B cell (primary cell): ENCODE measurements around the gene ZCCHC7. TPM values are rescaled to one million over a fixed set of nuclear protein-coding genes. Genes with fewer than 3 reads are reported as not detected.

Source experiments
- ATAC-seq: fragments of 200-7000 bp; cut with Tn5 transposase; one replicate; pipeline ENCODE4 v1.10.0; 2021; ENCODE audit warnings: low read depth, mild to moderate bottlenecking, moderate number of reproducible peaks, moderate library complexity
- CTCF ChIA-PET: fragments of 350-600 bp; sonication (Branson Sonifier 250); formaldehyde crosslinking; loops from one replicate; lab custom pipeline; 2021; ENCODE audit warnings: antibody characterized with exemption, inconsistent platforms; lab: Charles Lee
- POLR2A ChIA-PET: fragments of 350-600 bp; sonication (Branson Sonifier 250); formaldehyde crosslinking; loops from one replicate; lab custom pipeline; 2021; ENCODE audit warnings: antibody characterized with exemption; lab: Charles Lee
- DNase-seq: peaks from one replicate; pipeline ENCODE4 v3.0.0; 2013
- H2AFZ ChIP-seq: 2 replicates; pipeline ENCODE4 v1.6.1; 2012; ENCODE audit warnings: mild to moderate bottlenecking, low read depth, low read length; ENCODE audit not compliant: insufficient read depth, poor library complexity, severe bottlenecking
- H3K27ac ChIP-seq, 2 donors: 1 replicate in 1 of 2; 2 replicates in 1 of 2; pipeline ENCODE4 v1.5.1; 2012 to 2013; ENCODE audit warnings: low read length in 2 of 2, mild to moderate bottlenecking in 2 of 2, moderate library complexity in 1 of 2
- H3K27me3 ChIP-seq, 4 experiments: fragments of 200-600 bp in 1 of 4; sonication (generic) in 1 of 4; replicated peaks in 1 of 4; 1 replicate in 2 of 4; 2 replicates in 2 of 4; pipeline versions ENCODE4 v1.6.1 to v1.7.0; 2013 to 2016; ENCODE audit warnings: low read length in 3 of 4, mild to moderate bottlenecking in 2 of 4, mixed read lengths in 1 of 4, moderate library complexity in 1 of 4; ENCODE audit not compliant: insufficient read depth in 4 of 4, control insufficient read depth in 3 of 4; ENCODE audit errors: control extremely low read depth in 1 of 4
- H3K36me3 ChIP-seq, 2 experiments: replicated peaks in 1 of 2; 1 replicate in 1 of 2; 2 replicates in 1 of 2; pipeline versions ENCODE4 v1.6.1 to v1.7.1; 2013; ENCODE audit warnings: low read length in 1 of 2; ENCODE audit not compliant: insufficient read depth in 2 of 2, control insufficient read depth in 1 of 2; ENCODE audit errors: control extremely low read depth in 1 of 2, extremely low read depth in 1 of 2
- H3K4me1 ChIP-seq, 2 donors: fragments of 200-600 bp in 1 of 2; sonication (generic) in 1 of 2; 1 replicate in 1 of 2; 2 replicates in 1 of 2; pipeline versions ENCODE4 v1.5.1 to v1.6.1; 2013 to 2017; ENCODE audit warnings: low read length in 2 of 2; ENCODE audit not compliant: control insufficient read depth in 2 of 2, insufficient read depth in 2 of 2
- H3K4me2 ChIP-seq: replicated peaks from 2 replicates; pipeline ENCODE3; 2012; ENCODE audit warnings: mild to moderate bottlenecking, low read depth, low read length; ENCODE audit not compliant: poor library complexity, severe bottlenecking
- H3K4me3 ChIP-seq, 5 experiments: fragments of 200-600 bp in 1 of 5; sonication (generic) in 1 of 5; 1 replicate in 3 of 5; 2 replicates in 2 of 5; pipeline versions ENCODE4 v1.5.1 to v1.7.0; 2011 to 2016; ENCODE audit warnings: low read length in 4 of 5, mild to moderate bottlenecking in 4 of 5, low read depth in 2 of 5, control low read depth in 1 of 5, moderate library complexity in 1 of 5; ENCODE audit not compliant: insufficient read depth in 1 of 5; ENCODE audit errors: control extremely low read depth in 1 of 5, extremely low read depth in 1 of 5
- H3K79me2 ChIP-seq: fragments of 200-600 bp; sonication (generic); one replicate; pipeline ENCODE4 v1.6.0; 2016; ENCODE audit warnings: low read length; ENCODE audit not compliant: control insufficient read depth, insufficient read depth
- H3K9ac ChIP-seq: fragments of 200-600 bp; sonication (generic); 2 replicates; pipeline ENCODE4 v1.6.1; 2017; ENCODE audit warnings: mild to moderate bottlenecking, low read length, moderate library complexity
- H3K9me3 ChIP-seq, 3 donors: one replicate each; pipeline versions ENCODE4 v1.6.1 to v1.7.1; 2013; ENCODE audit warnings: low read length in 2 of 3; ENCODE audit not compliant: control insufficient read depth in 2 of 3, insufficient read depth in 1 of 3; ENCODE audit errors: control extremely low read depth in 1 of 3
- H4K20me1 ChIP-seq: 2 replicates; pipeline ENCODE4 v1.6.0; 2012; ENCODE audit warnings: mild to moderate bottlenecking, low read length; ENCODE audit not compliant: insufficient read depth, control insufficient read depth, poor library complexity, severe bottlenecking
- H3K27ac Mint-ChIP-seq: one replicate; pipeline ENCODE4 v1.8.0; 2021; ENCODE audit warnings: mixed read lengths
- H3K27me3 Mint-ChIP-seq: one replicate; pipeline ENCODE4 v1.8.0; 2021; ENCODE audit warnings: mixed read lengths
- H3K4me1 Mint-ChIP-seq: one replicate; pipeline ENCODE4 v1.8.0; 2021; ENCODE audit warnings: mixed read lengths
- H3K4me3 Mint-ChIP-seq: one replicate; pipeline ENCODE4 v1.8.0; 2021; ENCODE audit warnings: mixed read lengths
- H3K9me3 Mint-ChIP-seq: one replicate; pipeline ENCODE4 v1.8.0; 2022; ENCODE audit warnings: mixed read lengths; ENCODE audit not compliant: insufficient read depth
- CTCF ChIP-seq: fragments of 200-600 bp; IDR thresholded peaks from one replicate; pipeline ENCODE4 v1.8.0; 2022; ENCODE audit warnings: antibody characterized with exemption, mild to moderate bottlenecking
- EZH2 ChIP-seq: IDR thresholded peaks from 2 replicates; pipeline ENCODE4 v1.6.1; 2012; ENCODE audit warnings: borderline replicate concordance, low read depth, mild to moderate bottlenecking, moderate library complexity, low read length; ENCODE audit not compliant: insufficient read depth, poor library complexity, severe bottlenecking
- WGBS: methylation state at CpG from one replicate; pipeline ENCODE4 v1.1.5; 2013; ENCODE audit warnings: missing lambda C conversion rate; ENCODE audit not compliant: insufficient coverage; 5-methylcytosine and 5-hydroxymethylcytosine counted together
- intact Hi-C: fragments of 100-400 bp; cut with micrococcal nuclease; formaldehyde crosslinking; loops from one replicate; pipeline ENCODE4 v1.10.0; 2022
- polyA plus RNA-seq: library from polyadenylated mRNA; depleted of rRNA; stranded (reverse); fragments of >200 nt; gene quantifications from 2 replicates; pipeline ENCODE4 v1.2.3, GENCODE V29; 2012
- total RNA-seq, 2 donors: library from RNA; stranded (reverse); fragments of 120-200 nt in 1 of 2; gene quantifications; 1 replicate in 1 of 2; 2 replicates in 1 of 2; pipeline versions ENCODE4 v1.2.3 to v1.2.4, GENCODE V29; 2013 to 2022

The ZCCHC7 gene
- total and polyA plus RNA-seq, 2 donors (not counting 1 experiment from before 2014, with no cell fraction given), result 56.3 to 83.5 TPM

DNA sequence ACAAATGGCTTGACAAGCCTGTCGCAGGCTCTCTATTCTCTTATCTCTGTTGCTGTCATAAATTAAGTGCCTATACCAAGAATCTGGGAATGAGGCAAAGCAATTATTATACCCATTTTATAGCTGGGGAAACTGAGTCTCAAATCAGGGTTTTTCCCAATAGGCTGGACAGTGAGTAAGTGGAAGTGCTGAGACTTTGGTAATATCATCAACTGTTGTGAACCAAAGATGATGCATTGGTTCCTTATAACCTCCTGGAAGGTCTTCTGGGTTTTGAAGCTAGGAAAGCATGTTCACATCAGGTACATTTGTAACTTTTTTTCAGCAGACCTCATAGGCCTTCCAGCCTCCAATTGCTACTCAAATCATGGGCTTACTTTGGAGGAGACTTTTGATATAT lies 25.6 kb upstream of the ZCCHC7 start:
- TF ChIP-seq EZH2 (no peak), CTCF (no peak)
- H3K4me3 Mint-ChIP-seq, result no peak overlapping the region
- peaks cover 69% of the 10 kb centered on the region for H3K79me2 ChIP-seq

DNA sequence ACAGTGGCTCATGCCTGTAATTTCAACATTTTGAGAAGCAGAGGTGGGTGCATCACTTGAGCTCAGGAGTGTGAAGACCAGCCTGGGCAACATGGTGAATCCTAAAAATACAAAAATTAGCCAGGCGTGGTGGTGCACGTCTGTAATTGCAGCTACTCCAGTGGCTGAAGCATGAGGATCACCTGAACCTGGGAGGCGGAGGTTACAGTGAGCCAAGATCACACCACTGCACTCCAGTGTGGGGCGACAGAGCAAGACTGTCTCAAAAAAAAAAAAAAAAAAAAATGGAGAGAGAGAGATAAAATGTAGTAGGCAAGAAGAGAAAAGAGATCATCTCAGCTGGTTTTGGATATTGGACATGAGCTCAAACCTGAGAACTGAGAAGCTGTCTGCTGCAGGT lies 23.7 kb upstream of the ZCCHC7 start:
- Mint-ChIP-seq H3K27ac (no peak overlapping the region), H3K4me3 (no peak overlapping the region), H3K27me3 (no peaks in the 10 kb centered on the region), H3K4me1 (peaks cover 27% of the 10 kb centered on the region), H3K9me3 (no peaks in the 10 kb centered on the region)
- no peak overlapping the region for H3K4me2 ChIP-seq
- ATAC-seq (no peak), DNase-seq (no peak)
- H3K27me3 ChIP-seq, result no peaks in the 10 kb centered on the region
- CTCF ChIA-PET, result interaction anchor here (0.6 to 1.7 kb wide), 6 partner anchors 24 to 992 kb away, joined by 3 to 6 read pairs (median 4); partner anchors contain the start of gene ZCCHC7
- whole genome bisulfite sequencing, result 88% methylated on average over 4 of the region's 4 CpGs
- H3K36me3 ChIP-seq, result no peaks in the 10 kb centered on the region
- H3K4me1 ChIP-seq, result peaks cover 20 to 22% of the 10 kb centered on the region in 2 donors
- no peak overlapping the region for H3K4me3 ChIP-seq
- intact Hi-C loops, result no loop called here
- POLR2A ChIA-PET, result interaction anchor here (0.6 kb wide), 1 partner anchor 482 kb away, joined by 8 read pairs; no protein-coding TSS in a partner anchor
- H3K79me2 ChIP-seq, result peaks cover 67% of the 10 kb centered on the region
- no peaks in the 10 kb centered on the region for H4K20me1 ChIP-seq
- H3K9me3 ChIP-seq, result no peaks in the 10 kb centered on the region
- no peak overlapping the region for H2AFZ ChIP-seq
- H3K9ac ChIP-seq, result no peak overlapping the region
- H3K27ac ChIP-seq, result no peak overlapping the region
- TF ChIP-seq EZH2 (no peak), CTCF (no peak)

More for the DNA sequence above, 25.6 kb upstream of the ZCCHC7 start:
- Histone ChIP-seq H3K4me1 (peaks cover 3% of the 10 kb centered on the region in 2 donors), H3K9ac (no peak overlapping the region), H3K27ac (no peak overlapping the region), H4K20me1 (no peaks in the 10 kb centered on the region), H3K9me3 (no peaks in the 10 kb centered on the region), H3K27me3 (no peaks in the 10 kb centered on the region), H3K36me3 (peaks cover 0 to 3% of the 10 kb centered on the region in 2 experiments), H3K4me2 (no peak overlapping the region), H2AFZ (no peak overlapping the region), H3K4me3 (no peak overlapping the region)
- Mint-ChIP-seq H3K4me1 (peaks cover 12% of the 10 kb centered on the region), H3K27ac (no peak overlapping the region), H3K27me3 (no peaks in the 10 kb centered on the region), H3K9me3 (no peaks in the 10 kb centered on the region)
- DNase-seq (no peak), ATAC-seq (no peak)
- intact Hi-C loops, result no loop called here
- no CpG with 5 or more reads among the region's 1 CpG for whole genome bisulfite sequencing
- POLR2A ChIA-PET, result no interaction called here
- CTCF ChIA-PET, result interaction anchor here (1.1 kb wide), 1 partner anchor 10 kb away, joined by 3 read pairs; no protein-coding TSS in a partner anchor
